Head of caudate nucleus (tissue), 42 donors: ENCODE measurements around the gene RNU7-1.
"Not testable (repeated sequence)": the region's sequence is repeated elsewhere in the genome, so short reads cannot be mapped to it uniquely, and the experiment has no call there.

Experiments
- DNase-seq, 42 donors: peaks; one replicate each; pipeline versions ENCODE4 v3.0.0 to v3.0.0-alpha.2; 2020 to 2021; ENCODE audit warnings: mixed read lengths in 7 of 42
- intact Hi-C: fragments of 100-400 bp; cut with DNase I; formaldehyde crosslinking; loops from one replicate; pipeline ENCODE4 v1.15.0; 2022

The RNU7-1 gene

GRCh38 chr12:6943722-6944380 is at the start of gene RNU7-1, which contains the start of gene C12orf57:
Gene RNU7-1, plus strand, starts transcription at chr12:6943816.
Gene C12orf57, plus strand, starts transcription at chr12:6944022. Its CDS starts 100 bp downstream, at chr12:6944122.
- intact Hi-C loops, result loop anchor here (2.0 kb wide), 1 partner anchor 27 kb away; the partner anchor contains the start of genes EMG1 and PHB2
- peak; percentile 48 to 86 (median 73) for DNase-seq

DNA sequence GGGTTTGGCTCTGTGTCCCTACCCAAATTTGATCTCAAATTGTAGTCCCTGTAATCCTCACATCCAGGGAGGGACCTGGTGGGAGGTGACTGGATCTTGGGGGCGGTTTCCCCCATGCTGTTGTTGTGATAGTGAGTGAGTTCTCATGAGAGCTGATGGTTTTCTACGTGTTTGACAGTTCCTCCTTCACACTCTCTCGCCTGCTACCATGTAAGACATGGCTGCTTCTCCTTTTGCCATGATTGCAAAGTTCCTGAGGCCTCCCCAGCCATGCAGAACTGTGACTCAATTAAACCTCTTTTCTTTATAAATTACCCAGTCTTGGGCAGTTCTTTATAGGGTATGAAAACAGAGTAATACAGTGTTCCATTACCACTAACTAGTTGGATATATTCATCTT is 49.3 kb upstream of the RNU7-1 start:
- no peak for DNase-seq
- intact Hi-C loops, result no loop called here

DNA sequence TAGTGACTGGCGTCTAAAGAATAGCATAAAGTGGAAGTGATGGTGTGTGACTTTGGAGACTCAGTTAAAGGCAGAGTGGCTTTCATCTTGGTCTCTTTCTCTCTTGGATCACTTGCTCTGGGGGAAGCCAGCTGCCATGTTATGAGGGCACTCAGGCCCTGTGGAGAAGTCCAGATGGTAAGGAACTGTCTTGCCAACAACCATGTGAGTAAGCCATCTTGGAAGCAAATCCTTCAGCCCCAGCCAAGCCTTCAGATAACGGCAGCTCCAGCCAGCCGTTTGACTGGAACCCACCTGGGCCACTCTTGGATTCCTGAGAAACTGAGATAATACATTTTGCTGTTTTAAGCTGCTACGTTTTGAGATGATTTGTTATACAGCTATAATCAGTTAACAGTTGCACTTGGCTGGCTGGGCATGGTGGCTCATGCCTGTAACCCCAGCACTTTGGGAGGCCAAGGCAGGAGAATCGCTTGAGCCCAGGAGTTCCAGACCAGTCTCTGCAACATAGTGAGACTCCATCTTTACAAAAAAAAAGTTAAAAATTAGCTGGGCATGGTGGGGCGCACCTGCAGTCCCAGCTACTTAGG is 46.7 kb upstream of the RNU7-1 start:
- intact Hi-C loops, result no loop called here
- no peak for DNase-seq

GRCh38 chr12:6899427-6899826 is 44.2 kb upstream of the RNU7-1 start:
- intact Hi-C loops, result no loop called here
- DNase-seq, result no peak

DNA sequence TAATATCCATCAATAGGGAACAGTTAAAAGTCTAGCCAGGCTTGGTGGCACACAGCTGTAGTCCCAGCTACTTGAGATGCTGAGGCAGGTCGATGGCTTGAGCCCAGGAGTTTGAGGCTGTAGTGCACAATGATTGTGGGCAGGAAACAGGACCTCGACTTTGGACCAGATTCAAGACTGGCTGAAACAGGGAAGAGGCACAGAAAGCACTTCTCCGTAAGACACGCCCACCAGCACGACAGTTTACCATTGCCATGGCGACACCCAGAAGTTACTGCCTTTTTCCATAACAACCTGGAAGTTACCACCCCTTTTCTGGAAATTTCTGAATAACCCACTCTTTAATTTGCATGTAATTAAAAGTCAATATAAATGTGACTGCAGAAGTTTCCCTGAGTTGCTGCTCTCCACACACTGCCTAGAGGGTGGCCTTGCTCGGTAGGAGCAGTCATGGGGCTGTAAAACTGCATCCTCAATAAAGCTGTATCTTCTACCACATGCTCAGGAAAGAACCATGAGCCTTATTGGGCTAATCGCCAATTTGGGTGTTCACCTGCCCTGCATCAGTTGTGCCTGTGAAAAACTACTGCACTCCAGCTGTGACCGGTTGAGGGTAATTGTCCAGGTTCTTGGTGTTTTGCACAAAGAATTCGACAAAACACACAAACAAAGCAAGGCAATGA is 43.6 kb upstream of the RNU7-1 start:
- intact Hi-C loops, result no loop called here
- DNase-seq, result peak in 37 of 42 donors; percentile 23 to 84 (median 54)

DNA sequence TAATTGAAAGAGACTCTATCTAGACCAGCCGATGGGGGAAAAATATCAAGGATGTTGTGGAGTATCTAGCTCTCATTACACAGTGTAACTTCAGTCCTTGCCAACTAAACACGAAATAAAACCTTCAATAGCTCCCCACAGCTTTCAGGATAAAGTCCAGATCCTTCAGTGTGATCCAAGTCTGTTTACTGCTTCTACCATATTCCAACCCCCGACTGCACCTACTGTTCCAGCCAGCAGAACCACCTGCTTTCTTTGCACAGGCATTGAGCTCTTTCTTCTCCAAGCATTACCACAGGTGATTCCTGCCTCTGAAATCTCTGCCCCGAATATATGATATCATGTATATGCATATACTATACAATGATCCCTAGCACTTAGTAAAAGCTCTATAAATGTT is 41.2 kb upstream of the RNU7-1 start:
- intact Hi-C loops, result no loop called here
- DNase-seq, result no peak

GRCh38 chr12:6903722-6904121 is 39.9 kb upstream of the RNU7-1 start:
- intact Hi-C loops, result no loop called here
- DNase-seq, result no peak

DNA sequence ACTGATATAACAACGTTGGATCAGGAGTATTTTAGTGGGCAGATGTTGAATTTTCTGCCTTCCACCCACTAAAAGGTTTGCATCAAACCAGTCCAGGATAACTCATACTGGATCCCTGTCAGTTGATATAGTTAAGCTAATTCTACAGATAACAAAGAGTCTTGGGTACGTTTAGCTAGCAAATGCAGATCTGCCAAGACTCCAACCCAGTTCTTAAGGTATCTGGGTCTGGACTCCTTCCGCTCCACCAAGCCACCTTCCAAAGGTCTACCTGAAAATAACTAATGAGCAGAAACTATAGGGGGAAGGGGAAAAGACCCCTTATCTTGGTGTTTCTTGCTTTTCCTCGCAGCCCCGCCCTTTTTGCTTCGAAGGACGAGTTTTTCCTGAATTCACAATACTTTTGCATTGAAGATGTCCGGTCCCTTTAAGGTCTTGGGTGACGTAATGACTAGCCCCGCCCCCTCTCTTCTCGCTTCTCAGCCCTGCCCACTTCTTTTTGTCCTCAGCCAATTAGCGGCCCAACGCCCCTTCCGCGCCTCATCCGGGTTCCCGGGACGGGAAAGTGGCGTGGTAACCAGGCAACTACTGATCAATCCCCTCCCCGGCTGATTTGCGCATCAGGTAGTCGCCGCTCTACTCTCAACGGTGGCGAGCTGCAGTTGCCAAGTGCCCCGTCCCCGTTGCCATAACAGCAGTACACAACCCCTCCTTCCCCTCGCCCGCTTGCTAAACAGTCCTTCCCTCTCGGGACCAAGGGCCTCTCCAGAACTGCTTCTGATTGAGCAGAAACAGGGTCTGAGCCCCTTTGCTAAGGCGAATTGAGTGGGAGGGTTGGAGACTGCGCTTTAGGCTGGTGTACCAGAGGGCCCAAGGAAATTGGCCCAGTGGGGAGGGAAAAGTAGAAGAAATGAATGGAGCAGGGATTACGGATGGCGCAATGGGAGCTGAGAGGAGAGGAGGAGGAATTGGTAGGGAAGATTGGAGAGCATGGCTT is 39.0 kb upstream of the RNU7-1 start, which contains the start of gene LRRC23:
Gene LRRC23 (plus strand): TSS at position 543 of the 997 bp plus-strand sequence. CDS start 812 bp downstream, outside the sequence.
- intact Hi-C loops, result no loop called here

GRCh38 chr12:6905414-6906040 is 38.1 kb upstream of the RNU7-1 start:
- DNase-seq, result no peak
- intact Hi-C loops, result no loop called here

More for the DNA sequence above, 39.0 kb upstream of the RNU7-1 start, which contains the start of gene LRRC23:
- peak; percentile 97 to 100 (median 99) for DNase-seq

DNA sequence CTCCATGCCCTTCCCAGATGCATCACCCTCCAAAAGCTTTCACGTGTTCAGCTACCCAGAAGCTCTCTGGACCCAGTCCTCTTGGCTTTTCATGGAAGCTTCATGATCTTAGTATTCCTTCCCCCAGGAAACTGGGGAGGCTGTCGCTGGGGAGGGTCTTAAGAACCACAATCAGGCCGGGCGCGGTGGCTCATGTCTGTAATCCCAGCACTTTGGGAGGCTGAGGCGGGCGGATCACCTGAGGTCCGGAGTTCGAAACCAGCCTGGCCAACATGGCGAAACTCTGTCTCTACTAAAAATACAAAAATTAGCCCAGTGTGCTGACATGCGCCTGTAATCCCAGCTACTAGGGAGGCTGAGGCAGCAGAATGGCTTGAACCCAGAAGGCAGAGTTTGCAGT is 35.5 kb upstream of the RNU7-1 start:
- intact Hi-C loops, result not testable (repeated sequence)

GRCh38 chr12:6909421-6910145 is 34.0 kb upstream of the RNU7-1 start:
- peak in 1 of 42 donors; percentile 3 for DNase-seq
- intact Hi-C loops, result no loop called here

More for the DNA sequence above, 35.5 kb upstream of the RNU7-1 start:
- peak in 1 of 42 donors; percentile 31 for DNase-seq

GRCh38 chr12:6912164-6912935 is 31.3 kb upstream of the RNU7-1 start:
- intact Hi-C loops, result no loop called here
- peak in 1 of 42 donors; percentile 20 for DNase-seq

- peak; percentile 73 to 97 (median 91) for DNase-seq
- intact Hi-C loops, result no loop called here
Observed at GRCh38 chr12:6914246-6914946, 29.2 kb upstream of the RNU7-1 start, which contains the start of gene ENO2. Gene ENO2, plus strand, starts transcription at chr12:6914580. Its CDS starts 1,253 bp downstream, at chr12:6915833.

GRCh38 chr12:6914947-6915788 is 28.4 kb upstream of the RNU7-1 start:
- peak in 9 of 42 donors; percentile 25 to 73 (median 50) for DNase-seq
- intact Hi-C loops, result no loop called here

GRCh38 chr12:6915789-6916285 is 27.8 kb upstream of the RNU7-1 start:
- intact Hi-C loops, result no loop called here
- DNase-seq, result peak in 1 of 42 donors; percentile 20
